Neural progenitor cell (in vitro differentiated cells): Measurements from ENCODE around the gene PYDC1. TPM values are rescaled to one million over a fixed set of nuclear protein-coding genes. Genes with fewer than 3 reads are reported as not detected.
"Not testable (repeated sequence)": the region's sequence is repeated elsewhere in the genome, so short reads cannot be mapped to it uniquely, and the experiment has no call there.

ENCODE experiments used
- DNase-seq: peaks from one replicate; pipeline ENCODE4 v3.0.0-alpha.2; 2016; ENCODE audit warnings: low spot score
- H2AFZ ChIP-seq: fragments of 200-600 bp; sonication (generic); replicated peaks from 2 replicates; pipeline ENCODE4 v1.6.1; 2016; ENCODE audit warnings: antibody characterized with exemption
- H3F3A ChIP-seq: fragments of 200-600 bp; sonication (generic); 2 replicates; pipeline ENCODE4 v1.6.1; 2016; ENCODE audit warnings: antibody characterized with exemption, low read depth
- H3K27ac ChIP-seq: fragments of 200-600 bp; sonication (generic); 2 replicates; pipeline ENCODE4 v1.5.1; 2016; ENCODE audit warnings: mild to moderate bottlenecking
- H3K27me3 ChIP-seq: fragments of 200-600 bp; sonication (generic); 2 replicates; pipeline ENCODE4 v1.6.1; 2016; ENCODE audit warnings: mild to moderate bottlenecking, moderate library complexity
- H3K36me3 ChIP-seq: fragments of 200-600 bp; sonication (generic); 2 replicates; pipeline ENCODE4 v1.5.1; 2016
- H3K4me1 ChIP-seq: fragments of 200-600 bp; sonication (generic); 2 replicates; pipeline ENCODE4 v1.6.1; 2016; ENCODE audit warnings: mixed run types
- H3K4me2 ChIP-seq: fragments of 200-600 bp; sonication (generic); 2 replicates; pipeline ENCODE4 v1.6.1; 2016
- H3K4me3 ChIP-seq: fragments of 200-600 bp; sonication (generic); 2 replicates; pipeline ENCODE4 v1.5.1; 2016
- H3K79me2 ChIP-seq: fragments of 200-600 bp; sonication (generic); 2 replicates; pipeline ENCODE4 v1.6.1; 2016; ENCODE audit warnings: low read depth
- H3K9ac ChIP-seq: fragments of 200-600 bp; sonication (generic); 2 replicates; pipeline ENCODE4 v1.6.1; 2016
- H3K9me3 ChIP-seq: fragments of 200-600 bp; sonication (generic); 2 replicates; pipeline ENCODE4 v1.5.1; 2016; ENCODE audit warnings: low read depth
- H4K20me1 ChIP-seq: fragments of 200-600 bp; sonication (generic); 2 replicates; pipeline ENCODE4 v1.6.1; 2016; ENCODE audit warnings: low read depth
- H3K27ac Mint-ChIP-seq: 3 replicates; pipeline ENCODE4 v1.8.0; 2021; ENCODE audit warnings: mixed read lengths
- H3K27me3 Mint-ChIP-seq: 2 replicates; pipeline ENCODE4 v1.8.0; 2022; ENCODE audit warnings: low read depth, mild to moderate bottlenecking, inconsistent platforms, moderate library complexity, mixed read lengths; ENCODE audit not compliant: insufficient read depth
- H3K36me3 Mint-ChIP-seq: 3 replicates; pipeline ENCODE4 v1.8.0; 2021; ENCODE audit warnings: mixed read lengths
- H3K4me1 Mint-ChIP-seq: 3 replicates; pipeline ENCODE4 v1.8.0; 2021; ENCODE audit warnings: mixed read lengths
- H3K4me3 Mint-ChIP-seq: 3 replicates; pipeline ENCODE4 v1.8.0; 2021; ENCODE audit warnings: mild to moderate bottlenecking, moderate library complexity, mixed read lengths
- H3K9me3 Mint-ChIP-seq: 3 replicates; pipeline ENCODE4 v1.8.0; 2020; ENCODE audit warnings: mixed read lengths
- EZH2 ChIP-seq: fragments of 200-600 bp; sonication (generic); IDR thresholded peaks from 2 replicates; pipeline ENCODE4 v1.6.1; 2017; ENCODE audit warnings: antibody characterized with exemption, mild to moderate bottlenecking, moderate library complexity
- EZH2phosphoT487 ChIP-seq: fragments of 200-600 bp; sonication (generic); IDR thresholded peaks from 2 replicates; pipeline ENCODE4 v1.6.1; 2017; ENCODE audit warnings: antibody characterized with exemption
- total RNA-seq: library from RNA; depleted of rRNA; stranded (reverse); fragments of >200 nt; gene quantifications from 2 replicates; pipeline ENCODE4 v1.2.3, GENCODE V29; 2015; ENCODE audit warnings: low replicate concordance
- TF ChIP-seq, protein P1 (sequence below): fragments of 200-600 bp; sonication (generic); IDR thresholded peaks from 2 replicates; pipeline ENCODE4 v1.5.1; 2017; ENCODE audit warnings: antibody characterized with exemption, mild to moderate bottlenecking

PYDC1 gene
- total RNA-seq, 1 donor from 2014 or later: not detected

DNA sequence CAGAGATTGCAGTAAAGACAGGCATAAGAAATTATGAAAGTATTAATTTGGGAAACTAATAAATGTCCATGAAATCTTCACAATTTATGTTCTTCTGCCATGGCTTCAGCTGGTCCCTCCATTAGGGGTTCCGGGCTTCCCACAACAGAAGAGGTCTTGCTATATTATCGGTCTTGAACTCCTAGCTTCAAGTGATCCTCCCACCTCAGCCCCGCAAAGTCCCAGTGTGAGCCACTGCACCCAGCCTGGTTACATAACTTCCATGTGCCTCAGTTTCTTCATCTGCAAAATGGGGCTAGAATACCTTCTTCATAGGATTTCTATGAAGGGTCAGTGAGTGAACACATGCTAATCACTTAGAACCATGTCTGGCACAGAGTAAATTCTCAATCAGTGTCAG, 29.4 kb upstream of the PYDC1 start:
- TF ChIP-seq EZH2phosphoT487 (no peak), EZH2 (no peak)
- TF ChIP-seq, protein P1, sequence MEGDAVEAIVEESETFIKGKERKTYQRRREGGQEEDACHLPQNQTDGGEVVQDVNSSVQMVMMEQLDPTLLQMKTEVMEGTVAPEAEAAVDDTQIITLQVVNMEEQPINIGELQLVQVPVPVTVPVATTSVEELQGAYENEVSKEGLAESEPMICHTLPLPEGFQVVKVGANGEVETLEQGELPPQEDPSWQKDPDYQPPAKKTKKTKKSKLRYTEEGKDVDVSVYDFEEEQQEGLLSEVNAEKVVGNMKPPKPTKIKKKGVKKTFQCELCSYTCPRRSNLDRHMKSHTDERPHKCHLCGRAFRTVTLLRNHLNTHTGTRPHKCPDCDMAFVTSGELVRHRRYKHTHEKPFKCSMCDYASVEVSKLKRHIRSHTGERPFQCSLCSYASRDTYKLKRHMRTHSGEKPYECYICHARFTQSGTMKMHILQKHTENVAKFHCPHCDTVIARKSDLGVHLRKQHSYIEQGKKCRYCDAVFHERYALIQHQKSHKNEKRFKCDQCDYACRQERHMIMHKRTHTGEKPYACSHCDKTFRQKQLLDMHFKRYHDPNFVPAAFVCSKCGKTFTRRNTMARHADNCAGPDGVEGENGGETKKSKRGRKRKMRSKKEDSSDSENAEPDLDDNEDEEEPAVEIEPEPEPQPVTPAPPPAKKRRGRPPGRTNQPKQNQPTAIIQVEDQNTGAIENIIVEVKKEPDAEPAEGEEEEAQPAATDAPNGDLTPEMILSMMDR: no peak
- H3K9ac ChIP-seq: no peak overlapping the region
- H3K79me2 ChIP-seq: no peaks in the 10 kb centered on the region
- no peaks in the 10 kb centered on the region for H3K36me3 Mint-ChIP-seq
- no peak overlapping the region for H3K4me3 ChIP-seq
- no peak overlapping the region for H3K4me3 Mint-ChIP-seq
- no peaks in the 10 kb centered on the region for H4K20me1 ChIP-seq
- H3K36me3 ChIP-seq: no peaks in the 10 kb centered on the region
- H2AFZ ChIP-seq: no peak overlapping the region
- no peaks in the 10 kb centered on the region for H3K9me3 ChIP-seq
- peaks cover 9% of the 10 kb centered on the region for H3K4me1 Mint-ChIP-seq
- H3K27me3 ChIP-seq: no peaks in the 10 kb centered on the region
- H3K9me3 Mint-ChIP-seq: no peaks in the 10 kb centered on the region
- no peaks in the 10 kb centered on the region for H3F3A ChIP-seq
- DNase-seq: no peak
- H3K27me3 Mint-ChIP-seq: peaks cover 10% of the 10 kb centered on the region
- no peak overlapping the region for H3K27ac ChIP-seq
- H3K4me1 ChIP-seq: no peaks in the 10 kb centered on the region
- H3K27ac Mint-ChIP-seq: no peak overlapping the region
- H3K4me2 ChIP-seq: no peak overlapping the region

- not testable (repeated sequence) for DNase-seq, H3K9ac ChIP-seq, H3K27me3 Mint-ChIP-seq, H3K36me3 Mint-ChIP-seq, H3K4me3 ChIP-seq, H3K27ac ChIP-seq, H3K9me3 Mint-ChIP-seq, H3K27ac Mint-ChIP-seq, H3K4me1 Mint-ChIP-seq, H4K20me1 ChIP-seq, H3F3A ChIP-seq, H3K79me2 ChIP-seq, H3K27me3 ChIP-seq, H3K4me2 ChIP-seq, H3K4me1 ChIP-seq, H3K9me3 ChIP-seq, H3K36me3 ChIP-seq
- H3K4me3 Mint-ChIP-seq: peak overlapping the region; percentile 57
- H2AFZ ChIP-seq: peak overlapping the region; percentile 42
These were observed 28.7 kb upstream of the PYDC1 start for GRCh38 chr16:31245598-31245997.

DNA sequence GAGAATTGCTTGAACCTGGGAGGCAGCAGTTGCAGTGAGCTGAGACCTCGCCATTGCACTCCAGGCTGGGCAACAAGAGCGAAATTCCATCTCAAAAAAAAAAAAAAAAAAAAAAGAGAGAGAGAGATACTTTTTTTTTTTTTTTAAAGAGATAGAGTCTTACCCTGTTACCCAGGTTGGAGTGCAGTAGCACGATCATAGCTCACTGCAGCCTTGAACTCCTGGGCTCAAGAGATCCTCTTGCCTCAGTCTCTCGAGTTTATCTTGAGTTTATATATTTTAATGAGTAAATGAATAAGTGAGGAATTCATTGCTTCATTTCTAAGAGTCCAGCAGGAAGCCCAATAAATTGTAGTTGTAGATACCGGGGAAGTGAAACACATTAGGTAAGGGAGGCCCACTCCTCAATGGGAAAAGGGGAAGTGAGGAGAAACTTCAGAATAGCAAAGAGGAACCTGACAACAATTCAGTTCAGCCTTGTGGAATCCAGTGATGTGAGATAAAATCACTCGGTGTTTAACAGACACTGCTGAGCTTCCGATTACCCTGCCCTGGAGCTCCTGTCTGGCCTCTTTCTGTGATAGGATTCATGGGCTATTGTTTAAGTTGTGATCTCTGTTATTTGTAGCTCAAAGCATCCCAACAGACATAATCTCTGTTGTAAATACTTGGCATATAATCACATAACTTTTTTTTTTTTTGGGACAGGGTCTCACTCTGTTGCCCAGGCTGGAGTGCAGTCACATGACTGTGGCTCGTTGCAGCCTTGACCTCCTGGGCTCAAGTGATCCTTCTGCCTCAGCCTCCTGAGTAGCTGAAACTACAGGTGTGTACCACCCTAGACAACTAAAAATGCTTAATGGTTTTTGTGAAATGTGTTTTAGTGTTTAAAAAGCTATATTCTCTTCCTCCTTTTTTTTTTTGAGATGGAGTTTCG, 27.1 kb upstream of the PYDC1 start:
- Mint-ChIP-seq H3K27ac (no peak overlapping the region), H3K9me3 (no peaks in the 10 kb centered on the region), H3K4me3 (no peak overlapping the region), H3K36me3 (no peaks in the 10 kb centered on the region), H3K4me1 (peaks cover 9% of the 10 kb centered on the region), H3K27me3 (peaks cover 8% of the 10 kb centered on the region)
- no peak for DNase-seq
- Histone ChIP-seq H3K27me3 (no peaks in the 10 kb centered on the region), H3K4me1 (no peaks in the 10 kb centered on the region), H2AFZ (no peak overlapping the region), H4K20me1 (no peaks in the 10 kb centered on the region), H3K9me3 (no peaks in the 10 kb centered on the region), H3F3A (no peaks in the 10 kb centered on the region), H3K36me3 (no peaks in the 10 kb centered on the region), H3K4me2 (no peak overlapping the region), H3K79me2 (no peaks in the 10 kb centered on the region), H3K27ac (no peak overlapping the region), H3K4me3 (no peak overlapping the region), H3K9ac (no peak overlapping the region)
- no peak for TF ChIP-seq EZH2
- TF ChIP-seq EZH2phosphoT487: no peak
- TF ChIP-seq, protein P1: no peak

DNA sequence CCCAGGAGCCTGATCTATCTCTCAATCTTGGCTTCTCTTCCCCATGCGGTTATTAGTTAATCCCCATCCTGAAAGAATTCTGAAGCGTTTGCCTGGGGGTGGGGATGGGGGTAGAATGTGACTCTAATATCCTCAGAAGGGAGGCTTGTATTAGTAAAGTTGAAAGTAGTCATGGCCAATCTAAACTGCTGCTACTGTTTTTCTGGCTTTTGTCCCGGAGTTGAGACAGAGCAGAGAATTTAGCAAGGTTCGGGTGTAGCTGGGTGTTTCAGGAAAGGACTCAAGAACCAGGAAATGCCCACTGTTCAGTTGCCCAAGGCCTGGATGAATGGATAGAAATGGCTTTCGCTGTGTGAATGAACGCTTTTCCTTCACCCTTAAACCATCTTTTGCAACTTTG, 25.3 kb upstream of the PYDC1 start:
- H3K79me2 ChIP-seq: no peaks in the 10 kb centered on the region
- H3K9ac ChIP-seq: no peak overlapping the region
- no peak overlapping the region for H3K4me3 ChIP-seq
- no peak for DNase-seq
- Mint-ChIP-seq H3K4me1 (peaks cover 9% of the 10 kb centered on the region), H3K27ac (no peak overlapping the region), H3K4me3 (no peak overlapping the region), H3K9me3 (no peaks in the 10 kb centered on the region), H3K27me3 (peaks cover 1% of the 10 kb centered on the region), H3K36me3 (no peaks in the 10 kb centered on the region)
- H3F3A ChIP-seq: no peaks in the 10 kb centered on the region
- H3K27me3 ChIP-seq: no peaks in the 10 kb centered on the region
- H3K4me2 ChIP-seq: no peak overlapping the region
- H4K20me1 ChIP-seq: no peaks in the 10 kb centered on the region
- no peak overlapping the region for H2AFZ ChIP-seq
- TF ChIP-seq EZH2 (no peak), EZH2phosphoT487 (no peak)
- TF ChIP-seq, protein P1: no peak
- H3K9me3 ChIP-seq: no peaks in the 10 kb centered on the region
- no peaks in the 10 kb centered on the region for H3K36me3 ChIP-seq
- no peaks in the 10 kb centered on the region for H3K4me1 ChIP-seq
- H3K27ac ChIP-seq: no peak overlapping the region
